Breast epithelium (tissue), 4 donors: ENCODE results near the gene PC. TPM values are rescaled to one million over a fixed set of nuclear protein-coding genes. Genes with fewer than 3 reads are reported as not detected.

Experiments used
- DNase-seq, 2 donors: peaks; one replicate each; pipeline ENCODE4 v3.0.0-alpha.2; 2019; ENCODE audit warnings: low spot score in 2 of 2
- H3K27ac ChIP-seq, 2 donors: fragments of 200-600 bp; sonication (generic) in 1 of 2; one replicate each; pipeline ENCODE4 v1.5.1; 2016 to 2019; ENCODE audit warnings: mild to moderate bottlenecking in 1 of 2
- H3K27me3 ChIP-seq, 2 donors: fragments of 200-600 bp; sonication (generic) in 1 of 2; one replicate each; pipeline versions ENCODE4 v1.5.1 to v1.6.0; 2017 to 2019; ENCODE audit warnings: control low read depth in 1 of 2, mild to moderate bottlenecking in 1 of 2
- H3K36me3 ChIP-seq: fragments of 200-600 bp; one replicate; pipeline ENCODE4 v1.5.1; 2019
- H3K4me1 ChIP-seq, 2 donors: fragments of 200-600 bp; sonication (generic); one replicate each; pipeline ENCODE4 v1.5.1; 2016 to 2019; ENCODE audit warnings: control low read depth in 1 of 2
- H3K4me3 ChIP-seq, 3 donors: fragments of 200-600 bp; sonication (generic); 1 replicate in 2 of 3; 2 replicates in 1 of 3; pipeline ENCODE4 v1.5.1; 2016 to 2019; ENCODE audit warnings: mild to moderate bottlenecking in 3 of 3, moderate library complexity in 2 of 3
- H3K9me3 ChIP-seq, 2 donors: fragments of 200-600 bp; sonication (generic) in 1 of 2; one replicate each; pipeline ENCODE4 v1.5.1; 2016 to 2019; ENCODE audit warnings: control low read depth in 1 of 2
- CTCF ChIP-seq, 3 donors: fragments of 450-650 bp; IDR thresholded peaks; one replicate each; pipeline ENCODE4 v1.5.1; 2016 to 2017; ENCODE audit warnings: antibody characterized with exemption in 3 of 3, mild to moderate bottlenecking in 3 of 3, moderate library complexity in 3 of 3
- POLR2A ChIP-seq: fragments of 450-650 bp; IDR thresholded peaks from one replicate; pipeline ENCODE4 v1.6.1; 2016; ENCODE audit warnings: antibody characterized with exemption, mild to moderate bottlenecking, moderate library complexity
- POLR2AphosphoS5 ChIP-seq, 3 donors: sonication (generic); formaldehyde crosslinking; IDR thresholded peaks; one replicate each; pipeline ENCODE4 v1.6.1; 2017; ENCODE audit warnings: antibody characterized with exemption in 3 of 3
- intact Hi-C: fragments of 100-400 bp; cut with DNase I; formaldehyde crosslinking; loops from one replicate; pipeline ENCODE4 v1.15.1; 2023; ENCODE audit warnings: low total_unique reads
- total RNA-seq, 3 donors: library from RNA; depleted of rRNA; stranded (reverse); fragments of >200 nt; gene quantifications; one replicate each; pipeline ENCODE4 v1.1.0, GENCODE V29; 2016

The PC gene
- total RNA-seq, 3 donors from 2014 or later, result 35.4 to 137 (median 50.2) TPM

GRCh38 chr11:66929753-66930152 lies 28.4 kb downstream of the PC start:
- intact Hi-C loops, result no loop called here
- Histone ChIP-seq H3K9me3 (no peaks in the 10 kb centered on the region), H3K27me3 (no peaks in the 10 kb centered on the region), H3K4me3 (no peak overlapping the region), H3K4me1 (no peaks in the 10 kb centered on the region), H3K36me3 (no peaks in the 10 kb centered on the region), H3K27ac (peak overlapping the region in 1 of 2 donors; percentile 24)
- no peak for DNase-seq
- no peak for TF ChIP-seq CTCF (IDR thresholded peaks at IDR 0.05)
- TF ChIP-seq POLR2AphosphoS5 (IDR thresholded peaks at IDR 0.05), result no peak
- no peak for TF ChIP-seq POLR2A

- Histone ChIP-seq H3K4me3 (no peak overlapping the region), H3K9me3 (no peaks in the 10 kb centered on the region), H3K27me3 (no peaks in the 10 kb centered on the region), H3K4me1 (no peaks in the 10 kb centered on the region), H3K27ac (no peak overlapping the region), H3K36me3 (no peaks in the 10 kb centered on the region)
- DNase-seq, result no peak
- intact Hi-C loops, result no loop called here
- TF ChIP-seq CTCF (IDR thresholded peaks at IDR 0.05) (no peak), POLR2AphosphoS5 (IDR thresholded peaks at IDR 0.05) (no peak), POLR2A (no peak)
Observed at GRCh38 chr11:66924272-66924671, 33.9 kb downstream of the PC start.

DNA sequence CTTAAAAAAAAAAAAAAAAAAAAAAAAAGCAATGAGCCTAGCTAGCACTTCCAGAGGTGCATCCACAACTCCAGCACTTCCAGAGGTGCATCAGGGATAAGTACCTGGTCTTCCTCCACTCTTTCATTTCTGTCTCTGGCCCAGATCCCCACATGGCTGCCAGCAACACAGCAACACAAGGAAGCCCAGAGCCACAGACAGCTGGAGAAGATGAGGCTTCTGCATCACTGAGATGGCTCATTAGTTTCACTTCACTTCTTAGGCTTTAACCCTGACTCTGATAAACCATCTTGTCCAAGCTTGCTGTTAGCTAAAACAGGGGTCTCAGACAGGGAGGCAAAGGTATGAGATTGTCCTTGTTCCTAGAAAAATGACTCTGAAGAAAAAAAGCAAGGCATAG lies 35.6 kb downstream of the PC start:
- Histone ChIP-seq H3K36me3 (no peaks in the 10 kb centered on the region), H3K27ac (no peak overlapping the region), H3K4me1 (no peaks in the 10 kb centered on the region), H3K27me3 (no peaks in the 10 kb centered on the region), H3K9me3 (no peaks in the 10 kb centered on the region), H3K4me3 (no peak overlapping the region)
- intact Hi-C loops, result no loop called here
- no peak for DNase-seq
- TF ChIP-seq POLR2AphosphoS5 (IDR thresholded peaks at IDR 0.05), result no peak
- TF ChIP-seq CTCF (IDR thresholded peaks at IDR 0.05), result no peak
- TF ChIP-seq POLR2A, result no peak

DNA sequence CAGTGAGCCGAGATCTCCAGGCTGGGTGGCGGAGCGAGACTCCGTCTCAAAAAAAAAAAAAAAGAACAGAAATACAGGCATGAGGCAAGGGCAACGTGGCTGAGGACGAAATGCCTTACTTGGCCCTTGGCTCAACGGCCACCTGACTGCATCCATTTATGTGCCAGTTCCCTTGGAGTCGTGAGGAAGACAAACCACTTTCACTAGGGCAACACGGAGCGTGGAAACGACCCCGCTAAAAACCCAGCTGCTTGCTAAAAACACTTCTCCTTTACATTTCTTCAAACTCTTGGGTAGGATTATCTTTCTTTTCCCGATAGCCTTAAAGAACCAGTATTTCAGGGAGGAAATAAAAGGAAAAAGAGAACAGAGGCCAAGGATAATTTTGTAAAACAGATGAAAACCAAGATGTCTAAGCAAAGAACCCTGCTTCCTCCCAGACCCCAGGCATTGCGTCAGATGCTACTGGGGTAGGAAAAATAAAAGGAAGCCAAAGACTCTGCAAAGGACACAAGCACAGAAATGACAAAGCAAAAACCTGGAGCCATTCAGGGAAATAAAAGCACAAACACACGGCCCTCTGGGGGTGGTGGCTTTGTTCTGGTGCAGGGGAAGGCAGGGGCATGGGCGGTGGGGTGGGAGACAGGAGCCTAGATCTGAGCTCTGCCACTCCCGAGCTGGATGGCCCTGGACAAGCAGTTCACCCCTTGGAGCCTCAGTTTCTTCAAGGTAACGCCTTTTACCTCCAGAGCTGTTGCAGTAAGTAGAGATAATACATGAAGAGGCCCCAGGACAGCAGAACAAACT lies 37.0 kb downstream of the PC start:
- no peak for DNase-seq
- Histone ChIP-seq H3K27me3 (no peaks in the 10 kb centered on the region), H3K27ac (peak overlapping the region in 1 of 2 donors; percentile 64), H3K36me3 (no peaks in the 10 kb centered on the region), H3K9me3 (no peaks in the 10 kb centered on the region), H3K4me1 (no peaks in the 10 kb centered on the region), H3K4me3 (no peak overlapping the region)
- intact Hi-C loops, result no loop called here
- TF ChIP-seq POLR2A, result no peak

DNA sequence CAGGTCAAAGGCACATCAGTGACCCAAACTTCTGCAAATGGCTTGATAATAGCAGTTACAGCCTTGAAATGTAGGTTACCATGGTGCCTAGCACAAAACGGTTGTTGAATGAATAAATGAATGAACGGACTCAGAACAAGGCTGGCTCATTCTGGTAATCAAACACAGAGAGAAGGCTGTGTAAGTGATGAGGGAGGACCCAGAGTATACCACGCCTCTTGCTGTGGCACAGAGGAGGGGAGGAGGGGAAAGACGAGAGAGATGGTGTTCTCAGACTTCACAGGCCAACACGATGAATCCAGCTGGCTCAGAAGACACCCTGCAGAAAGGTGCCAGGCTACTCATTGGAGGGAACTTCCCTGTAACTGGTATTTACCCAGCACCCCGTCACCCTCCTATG lies 38.3 kb downstream of the PC start:
- DNase-seq, result peak in 1 of 2 donors; percentile 52
- intact Hi-C loops, result no loop called here
- TF ChIP-seq POLR2AphosphoS5 (IDR thresholded peaks at IDR 0.05), result no peak
- no peak for TF ChIP-seq POLR2A
- TF ChIP-seq CTCF (IDR thresholded peaks at IDR 0.05), result no peak
- Histone ChIP-seq H3K36me3 (no peaks in the 10 kb centered on the region), H3K4me3 (no peak overlapping the region), H3K27ac (peak overlapping the region in 1 of 2 donors; percentile 64), H3K4me1 (no peaks in the 10 kb centered on the region), H3K9me3 (no peaks in the 10 kb centered on the region), H3K27me3 (no peaks in the 10 kb centered on the region)
